ENCODE measurements around the gene EMC9. TPM values are rescaled to one million over a fixed set of nuclear protein-coding genes. Genes with fewer than 3 reads are reported as not detected.

EMC9 gene
- total RNA-seq, 1 experiment from 2014 or later, result 42.0 TPM

GRCh38 chr14:24178399-24179178, 37.2 kb upstream of the EMC9 start:
- intact Hi-C loops (cut with micrococcal nuclease), result no loop called here
- no peaks in the 10 kb centered on the region for H3K9me2 ChIP-seq (ENCODE audit: insufficient read depth)
- no peak overlapping the region for H3K4me2 ChIP-seq (ENCODE audit: low read length)
- no TSS peak for BruUV-seq (replicated peaks)
- H3K27ac ChIP-seq (ENCODE audit: low read depth, low read length), result no peak overlapping the region
- no peaks in the 10 kb centered on the region for H3K4me1 ChIP-seq (ENCODE audit: control insufficient read depth in 1 of 2, insufficient read depth in 2 of 2, low read length in 2 of 2)
- H3K9ac ChIP-seq (ENCODE audit: low read length), result no peak overlapping the region
- no peaks in the 10 kb centered on the region for H3K79me2 ChIP-seq (ENCODE audit: insufficient read depth, low read length)
- POLR2A ChIA-PET, result interaction anchor here (1.4 kb wide), 1 partner anchor 17 kb away, joined by 5 read pairs; the partner anchor contains the start of gene IRF9
- no peak overlapping the region for H3K4me3 ChIP-seq (replicated peaks in 1 of 2; ENCODE audit: low read depth in 1 of 2, low read length in 2 of 2)
- peaks cover 18 to 27% of the 10 kb centered on the region in 2 experiments; a peak in 3 of 4 replicates for H3K36me3 ChIP-seq (ENCODE audit: control insufficient read depth in 1 of 2, insufficient read depth in 2 of 2, low read length in 2 of 2)
- H3K9me3 ChIP-seq (ENCODE audit: control insufficient read depth in 1 of 2, insufficient read depth in 1 of 2, low read depth in 1 of 2, low read length in 2 of 2), result no peaks in the 10 kb centered on the region
- 0 out of 2 replicates have a peak, but pooled peaks have one; percentile 4 for ATAC-seq
- H3K27me3 ChIP-seq (ENCODE audit: insufficient read depth, low read length), result no peaks in the 10 kb centered on the region
- no peak overlapping the region for H2AFZ ChIP-seq (ENCODE audit: low read depth, low read length, poor library complexity, severe bottlenecking)
- CTCF ChIA-PET, result interaction anchor here (2.2 kb wide), 1 partner anchor 18 kb away, joined by 5 read pairs; the partner anchor contains the start of gene IRF9
- TF ChIP-seq JUND (IDR thresholded peaks at IDR 0.05), result no peak
- TF ChIP-seq REST (IDR thresholded peaks at IDR 0.05; ENCODE audit: low read depth), result no peak
- no peak for TF ChIP-seq CEBPB (IDR thresholded peaks at IDR 0.05; ENCODE audit: low read depth)
- TF ChIP-seq FOSL1 (IDR thresholded peaks at IDR 0.05; ENCODE audit: low read depth), result no peak
- TF ChIP-seq TCF7L2 (IDR thresholded peaks at IDR 0.05; ENCODE audit: borderline replicate concordance, extremely low read depth, insufficient read depth, insufficient read length), result no peak
- no peak for TF ChIP-seq SRF (IDR thresholded peaks at IDR 0.05; ENCODE audit: low read depth)
- TF ChIP-seq YY1 (IDR thresholded peaks at IDR 0.05; ENCODE audit: extremely low read depth, insufficient replicate concordance, low read depth, low read length), result no peak
- TF ChIP-seq SIN3A (IDR thresholded peaks at IDR 0.05; ENCODE audit: low read depth), result no peak
- TF ChIP-seq ZNF274 (IDR thresholded peaks at IDR 0.05; ENCODE audit: low read depth, low read length), result no peak
- TF ChIP-seq EZH2 (IDR thresholded peaks at IDR 0.05), result no peak
- TF ChIP-seq RAD21 (IDR thresholded peaks at IDR 0.05; ENCODE audit: low read depth), result no peak
- TF ChIP-seq CBX3 (IDR thresholded peaks at IDR 0.05; ENCODE audit: low read depth), result no peak
- H4K20me1 ChIP-seq (ENCODE audit: insufficient read depth), result no peaks in the 10 kb centered on the region
- RAD21 ChIA-PET (ENCODE audit: low non-redundant PET in 1 of 2, low total read pairs in 2 of 2, uncharacterized antibody in 2 of 2, unreplicated experiment in 2 of 2), result no interaction called here
- no peak for DNase-seq (ENCODE audit: low read depth, low spot score)
